HG02870 (cell line): ENCODE measurements around the gene MEIG1.
"Not testable (repeated sequence)": the region's sequence is repeated elsewhere in the genome, so short reads cannot be mapped to it uniquely, and the experiment has no call there.

Source experiments
- ATAC-seq: cut with Tn5 transposase; IDR thresholded peaks from one replicate; pipeline ENCODE4 v1.9.1; 2021; ENCODE audit warnings: mild to moderate bottlenecking, moderate library complexity; ENCODE audit not compliant: unreplicated experiment

The MEIG1 gene

GRCh38 chr10:14959221-14960057 lies at the start of gene MEIG1:
TSS of gene MEIG1 (plus strand) at chr10:14959388. CDS start at chr10:14966469, 7,081 bp downstream.
- peak; percentile 80 for ATAC-seq

- ATAC-seq: no peak
Observed at GRCh38 chr10:14910953-14911352, 48.2 kb upstream of the MEIG1 start.

GRCh38 chr10:14911801-14912200 lies 47.4 kb upstream of the MEIG1 start:
- no peak for ATAC-seq

- no peak for ATAC-seq
Observed at GRCh38 chr10:14916600-14916999, 42.6 kb upstream of the MEIG1 start.

GRCh38 chr10:14917827-14918226 lies 41.4 kb upstream of the MEIG1 start:
- ATAC-seq: no peak

- ATAC-seq: no peak
Observed at GRCh38 chr10:14918964-14919363, 40.2 kb upstream of the MEIG1 start.

- ATAC-seq: no peak
Observed at GRCh38 chr10:14924013-14924412, 35.2 kb upstream of the MEIG1 start.

GRCh38 chr10:14925268-14925667 lies 33.9 kb upstream of the MEIG1 start:
- no peak for ATAC-seq

- ATAC-seq: peak; percentile 21
Observed at GRCh38 chr10:14926061-14926470, 33.1 kb upstream of the MEIG1 start.

GRCh38 chr10:14926722-14927416 lies 32.3 kb upstream of the MEIG1 start:
- peak; percentile 99 for ATAC-seq

GRCh38 chr10:14930610-14931009 lies 28.6 kb upstream of the MEIG1 start:
- no peak for ATAC-seq

- no peak for ATAC-seq
Observed at GRCh38 chr10:14936584-14936983, 22.6 kb upstream of the MEIG1 start.

GRCh38 chr10:14938971-14939370 lies 20.2 kb upstream of the MEIG1 start:
- not testable (repeated sequence) for ATAC-seq

- peak; percentile 93 for ATAC-seq
Observed at GRCh38 chr10:14942147-14942949, 16.8 kb upstream of the MEIG1 start.

- not testable (repeated sequence) for ATAC-seq
Observed at GRCh38 chr10:14942950-14943338, 16.2 kb upstream of the MEIG1 start.

- no peak for ATAC-seq
Observed at GRCh38 chr10:14945108-14945507, 14.1 kb upstream of the MEIG1 start.

GRCh38 chr10:14947268-14947667 lies 11.9 kb upstream of the MEIG1 start:
- ATAC-seq: no peak

GRCh38 chr10:14949291-14949690 lies 9.9 kb upstream of the MEIG1 start:
- ATAC-seq: no peak

- ATAC-seq: no peak
Observed at GRCh38 chr10:14952851-14953423, 6.3 kb upstream of the MEIG1 start.

- peak; percentile 16 for ATAC-seq
Observed at GRCh38 chr10:14953424-14954000, 5.7 kb upstream of the MEIG1 start.
